Cardiac muscle cell (in vitro differentiated cells and primary cell): Measurements from ENCODE around the gene ADGRB2. TPM values are rescaled to one million over a fixed set of nuclear protein-coding genes. Genes with fewer than 3 reads are reported as not detected.

Experiments
- DNase-seq, 2 donors: peaks; one replicate each; pipeline versions ENCODE4 v3.0.0 to v3.0.0-alpha.2; 2010 to 2017; ENCODE audit warnings: low read depth in 1 of 2, low spot score in 1 of 2
- H3K27ac ChIP-seq: fragments of 200-600 bp; sonication (generic); 2 replicates; pipeline ENCODE4 v1.5.1; 2016
- H3K27me3 ChIP-seq: fragments of 200-600 bp; sonication (generic); 2 replicates; pipeline ENCODE4 v1.6.0; 2016; ENCODE audit warnings: control low read depth
- H3K36me3 ChIP-seq: fragments of 200-600 bp; sonication (generic); 2 replicates; pipeline ENCODE4 v1.5.1; 2016; ENCODE audit warnings: control low read depth
- H3K4me1 ChIP-seq: fragments of 200-600 bp; sonication (generic); 2 replicates; pipeline ENCODE4 v1.8.1; 2017; ENCODE audit warnings: low read depth, mild to moderate bottlenecking, mixed run types
- H3K4me3 ChIP-seq: fragments of 200-600 bp; sonication (generic); 2 replicates; pipeline ENCODE4 v1.5.1; 2016; ENCODE audit warnings: mild to moderate bottlenecking
- H3K9me3 ChIP-seq: fragments of 200-600 bp; sonication (generic); 2 replicates; pipeline ENCODE4 v1.5.1; 2017; ENCODE audit warnings: low read depth, mild to moderate bottlenecking, control low read depth
- CTCF ChIP-seq: IDR thresholded peaks from 2 replicates; pipeline ENCODE4 v1.5.1; 2012; ENCODE audit warnings: low read depth, mild to moderate bottlenecking, low read length
- polyA plus RNA-seq: library from polyadenylated mRNA; unstranded; fragments of >200 nt; fragmentation: Nextera tagmentation; extraction: Ambion mirVana; gene quantifications from 2 replicates; pipeline ENCODE4 v1.2.1, GENCODE V29; 2016
- total RNA-seq: library from RNA; depleted of rRNA; stranded (reverse); fragments of >200 nt; gene quantifications from 2 replicates; pipeline ENCODE4 v1.2.3, GENCODE V29; 2016

The ADGRB2 gene
- total and polyA plus RNA-seq, 2 experiments from 2014 or later, result 95.0 to 309 TPM

GRCh38 chr1:31782421-31783410 is 18.6 kb upstream of the ADGRB2 start:
- no peak for TF ChIP-seq CTCF
- DNase-seq, result no peak
- H3K9me3 ChIP-seq, result no peaks in the 10 kb centered on the region
- H3K36me3 ChIP-seq, result no peaks in the 10 kb centered on the region
- no peak overlapping the region for H3K4me3 ChIP-seq
- H3K27ac ChIP-seq, result peak overlapping the region; percentile 85
- H3K27me3 ChIP-seq, result no peaks in the 10 kb centered on the region
- peaks cover 30% of the 10 kb centered on the region for H3K4me1 ChIP-seq

GRCh38 chr1:31781756-31782371 is 17.7 kb upstream of the ADGRB2 start:
- Histone ChIP-seq H3K27me3 (no peaks in the 10 kb centered on the region), H3K27ac (peak overlapping the region; percentile 85), H3K36me3 (no peaks in the 10 kb centered on the region), H3K9me3 (no peaks in the 10 kb centered on the region), H3K4me3 (no peak overlapping the region), H3K4me1 (peaks cover 30% of the 10 kb centered on the region)
- no peak for TF ChIP-seq CTCF
- peak in 1 of 2 donors; percentile 81 for DNase-seq

- no peak overlapping the region for H3K4me3 ChIP-seq
- peak overlapping the region; percentile 85 for H3K27ac ChIP-seq
- TF ChIP-seq CTCF, result no peak
- no peaks in the 10 kb centered on the region for H3K27me3 ChIP-seq
- H3K36me3 ChIP-seq, result no peaks in the 10 kb centered on the region
- H3K4me1 ChIP-seq, result peaks cover 32% of the 10 kb centered on the region
- peak in 1 of 2 donors; percentile 49 for DNase-seq
- no peaks in the 10 kb centered on the region for H3K9me3 ChIP-seq
These were observed 17.1 kb upstream of the ADGRB2 start for GRCh38 chr1:31781138-31781755.

- Histone ChIP-seq H3K4me3 (no peak overlapping the region), H3K9me3 (no peaks in the 10 kb centered on the region), H3K27me3 (no peaks in the 10 kb centered on the region), H3K27ac (no peak overlapping the region), H3K36me3 (no peaks in the 10 kb centered on the region), H3K4me1 (peaks cover 34% of the 10 kb centered on the region)
- DNase-seq, result no peak
- TF ChIP-seq CTCF, result no peak
These were observed 16.5 kb upstream of the ADGRB2 start for GRCh38 chr1:31780632-31781031.

- Histone ChIP-seq H3K36me3 (no peaks in the 10 kb centered on the region), H3K27me3 (peaks cover 6% of the 10 kb centered on the region), H3K4me1 (peaks cover 34% of the 10 kb centered on the region), H3K9me3 (no peaks in the 10 kb centered on the region), H3K27ac (no peak overlapping the region), H3K4me3 (no peak overlapping the region)
- DNase-seq, result no peak
- no peak for TF ChIP-seq CTCF
These were observed 15.5 kb upstream of the ADGRB2 start for GRCh38 chr1:31779687-31780086.
